PC-3 (cell line): ENCODE results near the gene GUCY2D. TPM values are rescaled to one million over a fixed set of nuclear protein-coding genes. Genes with fewer than 3 reads are reported as not detected.

Experiments
- ATAC-seq: fragments of 200-7000 bp; cut with Tn5 transposase; 2 replicates; pipeline ENCODE4 v1.9.1; 2020; ENCODE audit warnings: mild to moderate bottlenecking, moderate library complexity
- BruUV-seq: library from RNA; stranded (reverse); fragments of 400-500 nt; replicated peaks from 2 replicates; lab custom pipeline; 2021; lab: Mats Ljungman, UMichigan
- CTCF ChIA-PET: fragments of 300-600 bp; sonication (Branson Sonifier 250); formaldehyde crosslinking; loops from one replicate; lab custom pipeline; 2022; ENCODE audit warnings: antibody characterized with exemption; lab: Charles Lee
- POLR2A ChIA-PET: fragments of 300-600 bp; sonication (Branson Sonifier 250); formaldehyde crosslinking; loops from one replicate; lab custom pipeline; 2022; ENCODE audit warnings: antibody characterized with exemption; ENCODE audit not compliant: unreplicated experiment; lab: Charles Lee
- DNase-seq: peaks from one replicate; pipeline ENCODE4 v3.0.0-alpha.2; 2015
- H2AFZ ChIP-seq: fragments of 300-600 bp; sonication (generic); 2 replicates; pipeline ENCODE4 v1.6.0; 2016; ENCODE audit warnings: antibody characterized with exemption, low read length
- H3F3A ChIP-seq: fragments of 300-600 bp; sonication (generic); one replicate; pipeline ENCODE4 v1.6.0; 2017; ENCODE audit warnings: antibody characterized with exemption, low read length, control low read depth, mild to moderate bottlenecking; ENCODE audit not compliant: unreplicated experiment
- H3K27ac ChIP-seq: fragments of 300-600 bp; sonication (generic); 2 replicates; pipeline ENCODE4 v1.5.1; 2016; ENCODE audit warnings: mild to moderate bottlenecking, low read length
- H3K27me3 ChIP-seq: fragments of 300-600 bp; sonication (generic); 2 replicates; pipeline ENCODE4 v1.6.1; 2016; ENCODE audit warnings: low read length, mixed read lengths
- H3K36me3 ChIP-seq: fragments of 300-600 bp; sonication (generic); 2 replicates; pipeline ENCODE4 v1.6.1; 2016; ENCODE audit warnings: low read depth, mixed run types, low read length, mixed read lengths
- H3K4me1 ChIP-seq: fragments of 300-600 bp; sonication (generic); 2 replicates; pipeline ENCODE4 v1.5.1; 2016; ENCODE audit warnings: low read length; ENCODE audit not compliant: insufficient read depth
- H3K4me2 ChIP-seq: fragments of 300-600 bp; sonication (generic); 2 replicates; pipeline ENCODE4 v1.6.0; 2016; ENCODE audit warnings: low read length
- H3K4me3 ChIP-seq: fragments of 300-600 bp; sonication (generic); 2 replicates; pipeline ENCODE4 v1.5.1; 2016; ENCODE audit warnings: mild to moderate bottlenecking, low read length, mixed read lengths
- H3K79me2 ChIP-seq: fragments of 300-600 bp; sonication (generic); 2 replicates; pipeline ENCODE4 v1.6.1; 2017; ENCODE audit warnings: low read length, mixed read lengths
- H3K9ac ChIP-seq: fragments of 300-600 bp; sonication (generic); 2 replicates; pipeline ENCODE4 v1.6.0; 2016; ENCODE audit warnings: mild to moderate bottlenecking, low read length
- H3K9me2 ChIP-seq: fragments of 300-600 bp; sonication (generic); replicated peaks from 2 replicates; pipeline ENCODE4 v1.6.1; 2016; ENCODE audit warnings: mixed run types, low read length, mixed read lengths
- H3K9me3 ChIP-seq: fragments of 300-600 bp; sonication (generic); 2 replicates; pipeline ENCODE4 v1.6.1; 2016; ENCODE audit warnings: low read length, mixed read lengths
- H4K20me1 ChIP-seq: fragments of 300-600 bp; sonication (generic); 2 replicates; pipeline ENCODE4 v1.6.1; 2016; ENCODE audit warnings: low read length, mixed read lengths
- CTCF ChIP-seq: fragments of 300-600 bp; sonication (generic); conservative IDR thresholded peaks from 2 replicates; pipeline ENCODE4 v1.5.1; 2017; ENCODE audit warnings: antibody characterized with exemption, low read depth, mild to moderate bottlenecking, low read length
- EZH2 ChIP-seq: fragments of 300-600 bp; sonication (generic); IDR thresholded peaks from one replicate; pipeline ENCODE4 v1.6.1; 2017; ENCODE audit warnings: antibody characterized with exemption, mild to moderate bottlenecking, low read length; ENCODE audit not compliant: unreplicated experiment
- EZH2phosphoT487 ChIP-seq: fragments of 300-600 bp; sonication (generic); IDR thresholded peaks from 2 replicates; pipeline ENCODE4 v1.6.1; 2018; ENCODE audit warnings: mild to moderate bottlenecking, antibody characterized with exemption, low read length, borderline replicate concordance
- intact Hi-C: fragments of 100-400 bp; cut with micrococcal nuclease; formaldehyde crosslinking; loops from 2 replicates; pipeline ENCODE4 v1.9.0; 2023
- total RNA-seq: library from RNA; depleted of rRNA; stranded (reverse); fragments of >200 nt; gene quantifications from 2 replicates; pipeline ENCODE4 v1.2.3, GENCODE V29; 2014

Gene GUCY2D
- total RNA-seq, 1 experiment from 2014 or later = not detected

GRCh38 chr17:8002721-8003593 is 542 bp downstream of the GUCY2D start:
- Histone ChIP-seq H3K9me2 (no peaks in the 10 kb centered on the region), H3K36me3 (no peaks in the 10 kb centered on the region), H3K27me3 (no peaks in the 10 kb centered on the region), H3K4me3 (no peak overlapping the region), H3K4me2 (no peak overlapping the region), H2AFZ (no peak overlapping the region), H3K79me2 (no peaks in the 10 kb centered on the region), H3K27ac (no peak overlapping the region), H3K9ac (no peak overlapping the region), H4K20me1 (no peaks in the 10 kb centered on the region), H3K4me1 (no peaks in the 10 kb centered on the region), H3K9me3 (no peaks in the 10 kb centered on the region), H3F3A (no peaks in the 10 kb centered on the region)
- POLR2A ChIA-PET = no interaction called here
- intact Hi-C loops = no loop called here
- no peak for ATAC-seq
- no TSS peak for BruUV-seq
- CTCF ChIA-PET = no interaction called here
- TF ChIP-seq EZH2 = no peak
- TF ChIP-seq CTCF = no peak
- TF ChIP-seq EZH2phosphoT487 = no peak
- no peak for DNase-seq

GRCh38 chr17:8003594-8004181 is 1.3 kb downstream of the GUCY2D start:
- Histone ChIP-seq H3K9ac (no peak overlapping the region), H4K20me1 (no peaks in the 10 kb centered on the region), H3K9me3 (no peaks in the 10 kb centered on the region), H3K79me2 (no peaks in the 10 kb centered on the region), H3K4me2 (no peak overlapping the region), H3K4me3 (no peak overlapping the region), H3F3A (no peaks in the 10 kb centered on the region), H3K36me3 (no peaks in the 10 kb centered on the region), H3K27ac (no peak overlapping the region), H3K4me1 (no peaks in the 10 kb centered on the region), H3K27me3 (no peaks in the 10 kb centered on the region), H2AFZ (no peak overlapping the region), H3K9me2 (no peaks in the 10 kb centered on the region)
- TF ChIP-seq EZH2 = no peak
- TF ChIP-seq CTCF = no peak
- TF ChIP-seq EZH2phosphoT487 = no peak
- ATAC-seq (no peak), DNase-seq (no peak)
- intact Hi-C loops = no loop called here
- POLR2A ChIA-PET = no interaction called here
- BruUV-seq = no TSS peak
- CTCF ChIA-PET = no interaction called here

GRCh38 chr17:8004899-8005298 is 2.5 kb downstream of the GUCY2D start:
- H2AFZ ChIP-seq = no peak overlapping the region
- intact Hi-C loops = no loop called here
- H4K20me1 ChIP-seq = no peaks in the 10 kb centered on the region
- POLR2A ChIA-PET = no interaction called here
- CTCF ChIA-PET = no interaction called here
- ATAC-seq = no peak
- no peaks in the 10 kb centered on the region for H3K9me2 ChIP-seq
- no peaks in the 10 kb centered on the region for H3K27me3 ChIP-seq
- H3K79me2 ChIP-seq = no peaks in the 10 kb centered on the region
- H3K36me3 ChIP-seq = no peaks in the 10 kb centered on the region
- no peak overlapping the region for H3K27ac ChIP-seq
- no peak for TF ChIP-seq CTCF
- no peak for TF ChIP-seq EZH2phosphoT487
- TF ChIP-seq EZH2 = no peak
- no peak overlapping the region for H3K4me3 ChIP-seq
- H3K4me1 ChIP-seq = no peaks in the 10 kb centered on the region
- H3K9me3 ChIP-seq = no peaks in the 10 kb centered on the region
- H3K4me2 ChIP-seq = no peak overlapping the region
- H3F3A ChIP-seq = no peaks in the 10 kb centered on the region
- H3K9ac ChIP-seq = no peak overlapping the region
- no peak for DNase-seq
- no TSS peak for BruUV-seq
